ENCODE results near the gene ZNF837. TPM values are rescaled to one million over a fixed set of nuclear protein-coding genes. Genes with fewer than 3 reads are reported as not detected.

ZNF837 gene
- polyA plus RNA-seq, 1 donor (not counting 4 experiments of a cell fraction or from before 2014, with no cell fraction given): 0.29 TPM

GRCh38 chr19:58395979-58396627 lies 15.3 kb upstream of the ZNF837 start:
- peak overlapping the region; percentile 29 for H3K4me2 ChIP-seq (ENCODE audit: control insufficient read depth, extremely low read depth, insufficient read depth, low read depth, low read length)
- H3K27ac ChIP-seq (ENCODE audit: control insufficient read depth, insufficient read depth, low read length): no peak overlapping the region
- TF ChIP-seq CTCF (optimal IDR thresholded peaks at IDR 0.05 in 1 of 3, IDR thresholded peaks at IDR 0.05 in 1 of 3, conservative IDR thresholded peaks at IDR 0.05 in 1 of 3; ENCODE audit: extremely low read depth in 1 of 3, insufficient read depth in 2 of 3, low read length in 3 of 3) (no peak), EZH2 (IDR thresholded peaks at IDR 0.05; ENCODE audit: low read length) (no peak)
- H3K4me3 ChIP-seq (ENCODE audit: control insufficient read depth in 2 of 3, extremely low read depth in 1 of 3, insufficient read depth in 2 of 3, low read depth in 1 of 3, low read length in 3 of 3): peak overlapping the region in 1 of 3 experiments; percentile 12
- DNase-seq (ENCODE audit: low read depth, low spot score) (no peak), FAIRE-seq (no peak)
- H4K20me1 ChIP-seq (ENCODE audit: control insufficient read depth, extremely low read depth, insufficient read depth, low read length): peaks cover 34% of the 10 kb centered on the region
- H3K9ac ChIP-seq (ENCODE audit: control insufficient read depth, extremely low read depth, insufficient read depth, low read length): no peak overlapping the region
- H3K9me3 ChIP-seq (ENCODE audit: control insufficient read depth, low read depth, low read length): no peaks in the 10 kb centered on the region
- no peaks in the 10 kb centered on the region for H3K27me3 ChIP-seq (ENCODE audit: control insufficient read depth, extremely low read depth, insufficient read depth, low read length)
- dilution Hi-C loops (cut with MboI; ENCODE audit: extremely low pct_ligation_motif_present, low sequenced_read_pairs): no loop called here
- peaks cover 38% of the 10 kb centered on the region for H3K4me1 ChIP-seq (ENCODE audit: control insufficient read depth, extremely low read depth, insufficient read depth, low read length)
- H3K36me3 ChIP-seq (ENCODE audit: control insufficient read depth in 2 of 2, extremely low read depth in 1 of 2, insufficient read depth in 2 of 2, low read length in 2 of 2): peaks cover 18 to 22% of the 10 kb centered on the region in 2 experiments
- peaks cover 21% of the 10 kb centered on the region for H3K79me2 ChIP-seq (ENCODE audit: control insufficient read depth, insufficient read depth, low read length)
- peaks cover 5% of the 10 kb centered on the region for H3K9me1 ChIP-seq (ENCODE audit: control insufficient read depth, extremely low read depth, insufficient read depth, low read length)
- no peak overlapping the region for H2AFZ ChIP-seq (ENCODE audit: control insufficient read depth, low read length)

GRCh38 chr19:58395220-58395978 lies 14.6 kb upstream of the ZNF837 start, which contains the start of gene RNF225:
TSS of gene RNF225 (plus strand) at chr19:58395656. CDS start at chr19:58396090, 434 bp downstream.
- Histone ChIP-seq H3K4me1 (ENCODE audit: control insufficient read depth, extremely low read depth, insufficient read depth, low read length) (peaks cover 35% of the 10 kb centered on the region), H3K36me3 (ENCODE audit: control insufficient read depth in 2 of 2, extremely low read depth in 1 of 2, insufficient read depth in 2 of 2, low read length in 2 of 2) (peaks cover 22 to 29% of the 10 kb centered on the region in 2 experiments), H3K4me3 (ENCODE audit: control insufficient read depth in 2 of 3, extremely low read depth in 1 of 3, insufficient read depth in 2 of 3, low read depth in 1 of 3, low read length in 3 of 3) (peak within 1 kb of the TSS in 1 of 3 experiments; percentile 12), H4K20me1 (ENCODE audit: control insufficient read depth, extremely low read depth, insufficient read depth, low read length) (peaks cover 40% of the 10 kb centered on the region), H3K27ac (ENCODE audit: control insufficient read depth, insufficient read depth, low read length) (peak within 1 kb of the TSS; percentile 25), H3K4me2 (ENCODE audit: control insufficient read depth, extremely low read depth, insufficient read depth, low read depth, low read length) (peak within 1 kb of the TSS; percentile 29), H3K79me2 (ENCODE audit: control insufficient read depth, insufficient read depth, low read length) (peaks cover 28% of the 10 kb centered on the region), H3K27me3 (ENCODE audit: control insufficient read depth, extremely low read depth, insufficient read depth, low read length) (no peaks in the 10 kb centered on the region), H3K9me1 (ENCODE audit: control insufficient read depth, extremely low read depth, insufficient read depth, low read length) (peaks cover 5% of the 10 kb centered on the region), H3K9ac (ENCODE audit: control insufficient read depth, extremely low read depth, insufficient read depth, low read length) (no peak within 1 kb of the TSS), H2AFZ (ENCODE audit: control insufficient read depth, low read length) (no peak within 1 kb of the TSS), H3K9me3 (ENCODE audit: control insufficient read depth, low read depth, low read length) (no peaks in the 10 kb centered on the region)
- dilution Hi-C loops (cut with MboI; ENCODE audit: extremely low pct_ligation_motif_present, low sequenced_read_pairs): no loop called here
- no peak for TF ChIP-seq CTCF (optimal IDR thresholded peaks at IDR 0.05 in 1 of 3, IDR thresholded peaks at IDR 0.05 in 1 of 3, conservative IDR thresholded peaks at IDR 0.05 in 1 of 3; ENCODE audit: extremely low read depth in 1 of 3, insufficient read depth in 2 of 3, low read length in 3 of 3)
- no peak for DNase-seq (ENCODE audit: low read depth, low spot score)
- FAIRE-seq: peak; percentile 48
